ENCODE results near the gene PDCD7.

DNA sequence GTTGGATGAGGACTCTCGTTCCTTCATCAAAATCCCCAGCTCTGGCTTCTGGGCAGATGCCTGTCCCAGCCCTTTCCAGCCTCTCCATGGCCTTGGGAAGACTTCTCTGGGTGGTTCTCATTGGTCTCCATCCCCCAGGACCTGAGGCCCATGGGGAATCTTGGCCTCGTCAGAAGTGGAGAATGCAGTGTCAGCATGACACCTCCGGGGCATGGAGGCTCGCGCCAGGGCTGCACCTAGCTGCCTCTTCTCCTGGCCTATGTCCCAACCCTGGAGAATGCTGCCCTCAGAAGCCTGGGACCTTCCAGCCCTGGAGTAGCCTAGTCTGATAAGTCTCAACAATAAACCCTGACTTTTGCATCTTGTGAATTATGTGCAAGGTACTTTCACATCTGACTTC lies 54.0 kb downstream of the PDCD7 start:
- TF ChIP-seq POLR2AphosphoS5 (IDR thresholded peaks at IDR 0.05; ENCODE audit: low read depth, low read length), result no peak
- no peak for TF ChIP-seq TAF1 (IDR thresholded peaks at IDR 0.05; ENCODE audit: borderline replicate concordance, low read depth, low read length)

All from GM12892 (cell line).